ENCODE results near the gene KIF1A.

DNA sequence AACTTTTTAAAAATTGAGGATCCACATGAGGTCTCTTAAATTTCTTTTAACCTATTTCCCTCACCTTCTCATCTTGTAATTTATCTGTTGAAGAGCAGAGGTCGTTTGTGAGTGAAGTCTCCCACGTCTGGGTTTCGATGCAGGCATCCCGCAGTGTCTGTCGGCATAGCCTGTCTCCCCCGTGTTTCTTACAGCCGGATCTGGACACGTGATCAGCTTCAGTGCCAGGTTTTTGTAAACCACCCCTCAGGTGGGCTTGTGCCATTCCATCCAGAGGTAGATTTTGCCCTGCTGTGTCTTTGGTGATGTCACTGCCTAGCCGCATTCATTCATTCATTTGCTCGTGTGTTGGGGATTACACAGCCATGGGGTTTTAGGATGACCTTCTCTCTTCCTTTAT is 112.2 kb downstream of the KIF1A start:
- TF ChIP-seq CTCF (IDR thresholded peaks at IDR 0.05) (no peak), POLR2A (IDR thresholded peaks at IDR 0.05) (no peak)
